ENCODE measurements around the gene BARX1.

DNA sequence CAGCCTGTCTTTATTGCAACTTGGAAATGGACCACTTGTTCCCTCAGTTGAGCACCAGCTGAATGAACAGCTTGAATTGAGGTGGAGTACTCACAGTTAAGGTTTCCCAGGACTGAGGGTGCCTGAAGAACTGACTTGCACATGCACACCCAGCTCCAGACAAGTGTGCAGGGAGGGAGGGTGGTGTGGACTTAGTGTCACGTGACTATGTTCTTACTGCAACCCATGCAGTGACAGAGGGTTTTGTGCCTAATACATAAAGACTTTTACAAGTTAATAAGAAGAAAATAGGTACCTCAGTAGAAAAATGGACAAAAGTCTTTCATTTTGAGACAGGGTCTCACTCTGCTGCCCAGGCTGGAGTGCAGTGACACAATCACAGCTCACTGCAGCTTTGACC, 18.0 kb downstream of the BARX1 start:
- TF ChIP-seq CTCF (IDR thresholded peaks at IDR 0.05; ENCODE audit: poor library complexity, severe bottlenecking): no peak
- TF ChIP-seq, protein P1, sequence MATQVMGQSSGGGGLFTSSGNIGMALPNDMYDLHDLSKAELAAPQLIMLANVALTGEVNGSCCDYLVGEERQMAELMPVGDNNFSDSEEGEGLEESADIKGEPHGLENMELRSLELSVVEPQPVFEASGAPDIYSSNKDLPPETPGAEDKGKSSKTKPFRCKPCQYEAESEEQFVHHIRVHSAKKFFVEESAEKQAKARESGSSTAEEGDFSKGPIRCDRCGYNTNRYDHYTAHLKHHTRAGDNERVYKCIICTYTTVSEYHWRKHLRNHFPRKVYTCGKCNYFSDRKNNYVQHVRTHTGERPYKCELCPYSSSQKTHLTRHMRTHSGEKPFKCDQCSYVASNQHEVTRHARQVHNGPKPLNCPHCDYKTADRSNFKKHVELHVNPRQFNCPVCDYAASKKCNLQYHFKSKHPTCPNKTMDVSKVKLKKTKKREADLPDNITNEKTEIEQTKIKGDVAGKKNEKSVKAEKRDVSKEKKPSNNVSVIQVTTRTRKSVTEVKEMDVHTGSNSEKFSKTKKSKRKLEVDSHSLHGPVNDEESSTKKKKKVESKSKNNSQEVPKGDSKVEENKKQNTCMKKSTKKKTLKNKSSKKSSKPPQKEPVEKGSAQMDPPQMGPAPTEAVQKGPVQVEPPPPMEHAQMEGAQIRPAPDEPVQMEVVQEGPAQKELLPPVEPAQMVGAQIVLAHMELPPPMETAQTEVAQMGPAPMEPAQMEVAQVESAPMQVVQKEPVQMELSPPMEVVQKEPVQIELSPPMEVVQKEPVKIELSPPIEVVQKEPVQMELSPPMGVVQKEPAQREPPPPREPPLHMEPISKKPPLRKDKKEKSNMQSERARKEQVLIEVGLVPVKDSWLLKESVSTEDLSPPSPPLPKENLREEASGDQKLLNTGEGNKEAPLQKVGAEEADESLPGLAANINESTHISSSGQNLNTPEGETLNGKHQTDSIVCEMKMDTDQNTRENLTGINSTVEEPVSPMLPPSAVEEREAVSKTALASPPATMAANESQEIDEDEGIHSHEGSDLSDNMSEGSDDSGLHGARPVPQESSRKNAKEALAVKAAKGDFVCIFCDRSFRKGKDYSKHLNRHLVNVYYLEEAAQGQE (IDR thresholded peaks at IDR 0.05; ENCODE audit: borderline replicate concordance): no peak
- no peak for TF ChIP-seq EZH2 (IDR thresholded peaks at IDR 0.05; ENCODE audit: borderline replicate concordance, insufficient read depth, low read length, poor library complexity, severe bottlenecking)
- TF ChIP-seq TAF1 (IDR thresholded peaks at IDR 0.05; ENCODE audit: low read depth): no peak
- no peak for TF ChIP-seq POLR2AphosphoS5 (IDR thresholded peaks at IDR 0.05)
- no peak for TF ChIP-seq EP300 (conservative IDR thresholded peaks at IDR 0.05; ENCODE audit: poor library complexity, severe bottlenecking)

Measured in neural cell (in vitro differentiated cells).